K562 (cell line): Measurements from ENCODE around the gene GLTPD2. TPM values are rescaled to one million over a fixed set of nuclear protein-coding genes. Genes with fewer than 3 reads are reported as not detected.

Source experiments
- CAMTA2 ChIP-seq: fragments of 250-450 bp; sonication (Bioruptor Pico); conservative IDR thresholded peaks from 2 replicates; pipeline ENCODE4 v1.5.1; 2022
- ELF2 ChIP-seq: fragments of 250-450 bp; sonication (Bioruptor Pico); IDR thresholded peaks from 2 replicates; pipeline ENCODE4 v1.5.0; 2021; ENCODE audit warnings: mild to moderate bottlenecking
- ETV6 ChIP-seq, 3 experiments: fragments of 150-350 bp in 1 of 3; sonication (generic) in 1 of 3; formaldehyde crosslinking in 1 of 3; IDR thresholded peaks; 2 replicates each; pipeline versions ENCODE4 v1.6.1 to v1.8.0; 2014 to 2022; ENCODE audit warnings: borderline replicate concordance in 2 of 3, low read depth in 2 of 3, antibody characterized with exemption in 1 of 3, low read length in 1 of 3, mild to moderate bottlenecking in 1 of 3, missing genetic modification reagents in 1 of 3
- HNRNPLL ChIP-seq: fragments of 200-400 bp; formaldehyde crosslinking; IDR thresholded peaks from 2 replicates; pipeline ENCODE4 v1.6.1; 2017; ENCODE audit warnings: low read length, low read depth, mild to moderate bottlenecking; ENCODE audit not compliant: poor library complexity, severe bottlenecking
- NEUROD1 ChIP-seq: fragments of 150-350 bp; IDR thresholded peaks from 2 replicates; pipeline ENCODE4 v1.6.1; 2014; ENCODE audit warnings: borderline replicate concordance, low read length, low read depth; ENCODE audit not compliant: partially characterized antibody
- RFX1 ChIP-seq: fragments of 450-650 bp; IDR thresholded peaks from 2 replicates; pipeline ENCODE4 v1.6.1; 2016; ENCODE audit warnings: mild to moderate bottlenecking, moderate library complexity
- SMAD2 ChIP-seq: fragments of 150-350 bp; IDR thresholded peaks from 2 replicates; pipeline ENCODE4 v1.6.1; 2014; ENCODE audit warnings: low read depth, mild to moderate bottlenecking, low read length
- TOE1 ChIP-seq, 2 experiments: fragments of 450-650 bp in 1 of 2; sonication (generic) in 1 of 2; formaldehyde crosslinking in 1 of 2; IDR thresholded peaks; 2 replicates each; pipeline versions ENCODE4 v1.7.1 to v1.8.0; 2016 to 2022; ENCODE audit warnings: borderline replicate concordance in 2 of 2, mild to moderate bottlenecking in 2 of 2, antibody characterized with exemption in 1 of 2, inconsistent platforms in 1 of 2, low read depth in 1 of 2, missing genetic modification reagents in 1 of 2, moderate library complexity in 1 of 2
- U2AF2 ChIP-seq: fragments of 200-400 bp; formaldehyde crosslinking; optimal IDR thresholded peaks from 2 replicates; pipeline ENCODE3; 2017; ENCODE audit warnings: low read depth, mild to moderate bottlenecking, low read length
- ZNF212 ChIP-seq: fragments of 450-650 bp; formaldehyde crosslinking; IDR thresholded peaks from 2 replicates; pipeline ENCODE4 v1.4.0; 2020; ENCODE audit warnings: mild to moderate bottlenecking
- ZNF778 ChIP-seq: fragments of 450-650 bp; formaldehyde crosslinking; IDR thresholded peaks from 2 replicates; pipeline ENCODE4 v1.4.0; 2020; ENCODE audit warnings: mild to moderate bottlenecking, moderate library complexity
- polyA plus RNA-seq, 8 experiments: library from polyadenylated mRNA; depleted of rRNA in 4 of 8; stranded (reverse) in 5 of 8; unstranded in 3 of 8; fragments of >200 nt; fragmentation: Nextera tagmentation in 2 of 8; fragmentation: Illumina TruSeq in 1 of 8; extraction: Ambion mirVana in 2 of 8; extraction: Trizol in 1 of 8; gene quantifications; 2 replicates each; pipeline versions ENCODE4 v1.2.1 to v1.2.3, GENCODE V29; 2011 to 2014; ENCODE audit warnings: inconsistent platforms in 1 of 8, missing spikeins in 1 of 8
- total RNA-seq, 7 experiments: library from RNA; depleted of rRNA in 6 of 7; stranded (reverse); fragments of >200 nt in 6 of 7; fragmentation: Illumina TruSeq in 2 of 7; extraction: Trizol in 2 of 7; gene quantifications; 2 replicates each; pipeline versions ENCODE4 v1.2.1 to v1.2.3, GENCODE V29; 2011 to 2021; ENCODE audit warnings: low replicate concordance in 1 of 7
- TF ChIP-seq, protein P1 (sequence below): fragments of 200-600 bp; sonication (generic); IDR thresholded peaks from one replicate; pipeline ENCODE4 v1.6.1; 2012; ENCODE audit warnings: mild to moderate bottlenecking, low read depth, low read length, inconsistent platforms
- TF ChIP-seq, protein P2 (sequence below), 2 experiments: fragments of 200-800 bp in 1 of 2; sonication (Bioruptor generic) in 1 of 2; sonication (generic) in 1 of 2; formaldehyde crosslinking in 1 of 2; IDR thresholded peaks in 1 of 2; conservative IDR thresholded peaks in 1 of 2; 2 replicates each; pipeline versions ENCODE4 v1.5.0 to v1.6.1; 2016 to 2020; ENCODE audit warnings: missing compliant biosample characterization in 1 of 2, missing genetic modification characterization in 1 of 2, missing genetic modification reagents in 1 of 2

GLTPD2 gene
- total and polyA plus RNA-seq, 9 of the 15 experiments (the other 6 are each of a cell fraction or from before 2014, with no cell fraction given): not detected

DNA sequence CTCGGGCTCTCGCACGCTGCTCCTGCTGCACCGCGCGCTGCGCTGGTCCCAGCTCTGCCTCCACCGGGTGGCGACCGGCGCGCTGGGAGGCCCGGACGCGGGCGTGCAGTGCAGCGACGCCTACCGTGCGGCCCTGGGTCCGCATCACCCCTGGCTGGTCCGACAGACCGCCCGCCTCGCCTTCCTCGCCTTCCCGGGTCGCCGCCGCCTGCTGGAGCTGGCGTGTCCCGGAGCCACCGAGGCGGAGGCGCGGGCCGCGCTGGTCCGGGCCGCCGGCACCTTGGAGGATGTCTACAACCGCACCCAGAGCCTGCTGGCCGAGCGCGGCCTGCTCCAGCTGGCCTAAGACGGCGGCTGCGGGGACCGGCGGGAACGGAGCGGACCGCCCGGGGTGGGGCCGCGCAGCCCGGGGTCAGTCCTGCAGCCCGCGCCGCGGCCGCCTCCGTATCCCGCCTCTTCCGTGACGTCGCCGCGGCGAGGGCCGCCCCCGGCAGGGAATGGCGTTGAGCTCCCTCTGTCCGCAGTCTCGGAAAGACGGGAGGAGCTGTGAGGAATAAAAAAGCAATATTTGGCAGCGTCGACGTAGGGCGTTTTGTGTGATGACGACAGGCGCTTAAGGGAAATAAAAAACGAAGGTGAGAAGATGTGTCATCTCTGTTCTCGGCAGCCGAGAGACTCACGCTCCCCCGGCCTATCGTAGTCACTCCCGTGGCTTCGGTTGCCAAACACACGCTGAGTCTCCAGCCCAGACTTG is 1.4 kb downstream of the GLTPD2 start (continued):
- TF ChIP-seq, protein P1, sequence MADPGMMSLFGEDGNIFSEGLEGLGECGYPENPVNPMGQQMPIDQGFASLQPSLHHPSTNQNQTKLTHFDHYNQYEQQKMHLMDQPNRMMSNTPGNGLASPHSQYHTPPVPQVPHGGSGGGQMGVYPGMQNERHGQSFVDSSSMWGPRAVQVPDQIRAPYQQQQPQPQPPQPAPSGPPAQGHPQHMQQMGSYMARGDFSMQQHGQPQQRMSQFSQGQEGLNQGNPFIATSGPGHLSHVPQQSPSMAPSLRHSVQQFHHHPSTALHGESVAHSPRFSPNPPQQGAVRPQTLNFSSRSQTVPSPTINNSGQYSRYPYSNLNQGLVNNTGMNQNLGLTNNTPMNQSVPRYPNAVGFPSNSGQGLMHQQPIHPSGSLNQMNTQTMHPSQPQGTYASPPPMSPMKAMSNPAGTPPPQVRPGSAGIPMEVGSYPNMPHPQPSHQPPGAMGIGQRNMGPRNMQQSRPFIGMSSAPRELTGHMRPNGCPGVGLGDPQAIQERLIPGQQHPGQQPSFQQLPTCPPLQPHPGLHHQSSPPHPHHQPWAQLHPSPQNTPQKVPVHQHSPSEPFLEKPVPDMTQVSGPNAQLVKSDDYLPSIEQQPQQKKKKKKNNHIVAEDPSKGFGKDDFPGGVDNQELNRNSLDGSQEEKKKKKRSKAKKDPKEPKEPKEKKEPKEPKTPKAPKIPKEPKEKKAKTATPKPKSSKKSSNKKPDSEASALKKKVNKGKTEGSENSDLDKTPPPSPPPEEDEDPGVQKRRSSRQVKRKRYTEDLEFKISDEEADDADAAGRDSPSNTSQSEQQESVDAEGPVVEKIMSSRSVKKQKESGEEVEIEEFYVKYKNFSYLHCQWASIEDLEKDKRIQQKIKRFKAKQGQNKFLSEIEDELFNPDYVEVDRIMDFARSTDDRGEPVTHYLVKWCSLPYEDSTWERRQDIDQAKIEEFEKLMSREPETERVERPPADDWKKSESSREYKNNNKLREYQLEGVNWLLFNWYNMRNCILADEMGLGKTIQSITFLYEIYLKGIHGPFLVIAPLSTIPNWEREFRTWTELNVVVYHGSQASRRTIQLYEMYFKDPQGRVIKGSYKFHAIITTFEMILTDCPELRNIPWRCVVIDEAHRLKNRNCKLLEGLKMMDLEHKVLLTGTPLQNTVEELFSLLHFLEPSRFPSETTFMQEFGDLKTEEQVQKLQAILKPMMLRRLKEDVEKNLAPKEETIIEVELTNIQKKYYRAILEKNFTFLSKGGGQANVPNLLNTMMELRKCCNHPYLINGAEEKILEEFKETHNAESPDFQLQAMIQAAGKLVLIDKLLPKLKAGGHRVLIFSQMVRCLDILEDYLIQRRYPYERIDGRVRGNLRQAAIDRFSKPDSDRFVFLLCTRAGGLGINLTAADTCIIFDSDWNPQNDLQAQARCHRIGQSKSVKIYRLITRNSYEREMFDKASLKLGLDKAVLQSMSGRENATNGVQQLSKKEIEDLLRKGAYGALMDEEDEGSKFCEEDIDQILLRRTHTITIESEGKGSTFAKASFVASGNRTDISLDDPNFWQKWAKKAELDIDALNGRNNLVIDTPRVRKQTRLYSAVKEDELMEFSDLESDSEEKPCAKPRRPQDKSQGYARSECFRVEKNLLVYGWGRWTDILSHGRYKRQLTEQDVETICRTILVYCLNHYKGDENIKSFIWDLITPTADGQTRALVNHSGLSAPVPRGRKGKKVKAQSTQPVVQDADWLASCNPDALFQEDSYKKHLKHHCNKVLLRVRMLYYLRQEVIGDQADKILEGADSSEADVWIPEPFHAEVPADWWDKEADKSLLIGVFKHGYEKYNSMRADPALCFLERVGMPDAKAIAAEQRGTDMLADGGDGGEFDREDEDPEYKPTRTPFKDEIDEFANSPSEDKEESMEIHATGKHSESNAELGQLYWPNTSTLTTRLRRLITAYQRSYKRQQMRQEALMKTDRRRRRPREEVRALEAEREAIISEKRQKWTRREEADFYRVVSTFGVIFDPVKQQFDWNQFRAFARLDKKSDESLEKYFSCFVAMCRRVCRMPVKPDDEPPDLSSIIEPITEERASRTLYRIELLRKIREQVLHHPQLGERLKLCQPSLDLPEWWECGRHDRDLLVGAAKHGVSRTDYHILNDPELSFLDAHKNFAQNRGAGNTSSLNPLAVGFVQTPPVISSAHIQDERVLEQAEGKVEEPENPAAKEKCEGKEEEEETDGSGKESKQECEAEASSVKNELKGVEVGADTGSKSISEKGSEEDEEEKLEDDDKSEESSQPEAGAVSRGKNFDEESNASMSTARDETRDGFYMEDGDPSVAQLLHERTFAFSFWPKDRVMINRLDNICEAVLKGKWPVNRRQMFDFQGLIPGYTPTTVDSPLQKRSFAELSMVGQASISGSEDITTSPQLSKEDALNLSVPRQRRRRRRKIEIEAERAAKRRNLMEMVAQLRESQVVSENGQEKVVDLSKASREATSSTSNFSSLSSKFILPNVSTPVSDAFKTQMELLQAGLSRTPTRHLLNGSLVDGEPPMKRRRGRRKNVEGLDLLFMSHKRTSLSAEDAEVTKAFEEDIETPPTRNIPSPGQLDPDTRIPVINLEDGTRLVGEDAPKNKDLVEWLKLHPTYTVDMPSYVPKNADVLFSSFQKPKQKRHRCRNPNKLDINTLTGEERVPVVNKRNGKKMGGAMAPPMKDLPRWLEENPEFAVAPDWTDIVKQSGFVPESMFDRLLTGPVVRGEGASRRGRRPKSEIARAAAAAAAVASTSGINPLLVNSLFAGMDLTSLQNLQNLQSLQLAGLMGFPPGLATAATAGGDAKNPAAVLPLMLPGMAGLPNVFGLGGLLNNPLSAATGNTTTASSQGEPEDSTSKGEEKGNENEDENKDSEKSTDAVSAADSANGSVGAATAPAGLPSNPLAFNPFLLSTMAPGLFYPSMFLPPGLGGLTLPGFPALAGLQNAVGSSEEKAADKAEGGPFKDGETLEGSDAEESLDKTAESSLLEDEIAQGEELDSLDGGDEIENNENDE: no peak
- TF ChIP-seq CAMTA2 (CRISPR knock-in tag) (no peak), NEUROD1 (no peak), HNRNPLL (no peak), U2AF2 (no peak), RFX1 (no peak), SMAD2 (no peak), ZNF778 (CRISPR knock-in tag) (no peak), ELF2 (peak; percentile 66; the same call in 1 of the 2 replicates), TOE1 (IDR thresholded peaks at IDR 0.05; ENCODE audit: borderline replicate concordance) (no peak), TOE1 (CRISPR knock-in tag; IDR thresholded peaks at IDR 0.05; ENCODE audit: borderline replicate concordance, low read depth) (0 out of 2 replicates have a peak, but pooled peaks have one; percentile 39), ZNF212 (CRISPR knock-in tag) (no peak), ETV6 (IDR thresholded peaks at IDR 0.05; ENCODE audit: borderline replicate concordance in 1 of 2, low read depth in 2 of 2, low read length in 1 of 2) (no peak), ETV6 (CRISPR knock-in tag; IDR thresholded peaks at IDR 0.05; ENCODE audit: borderline replicate concordance) (no peak)
- TF ChIP-seq, protein P2, sequence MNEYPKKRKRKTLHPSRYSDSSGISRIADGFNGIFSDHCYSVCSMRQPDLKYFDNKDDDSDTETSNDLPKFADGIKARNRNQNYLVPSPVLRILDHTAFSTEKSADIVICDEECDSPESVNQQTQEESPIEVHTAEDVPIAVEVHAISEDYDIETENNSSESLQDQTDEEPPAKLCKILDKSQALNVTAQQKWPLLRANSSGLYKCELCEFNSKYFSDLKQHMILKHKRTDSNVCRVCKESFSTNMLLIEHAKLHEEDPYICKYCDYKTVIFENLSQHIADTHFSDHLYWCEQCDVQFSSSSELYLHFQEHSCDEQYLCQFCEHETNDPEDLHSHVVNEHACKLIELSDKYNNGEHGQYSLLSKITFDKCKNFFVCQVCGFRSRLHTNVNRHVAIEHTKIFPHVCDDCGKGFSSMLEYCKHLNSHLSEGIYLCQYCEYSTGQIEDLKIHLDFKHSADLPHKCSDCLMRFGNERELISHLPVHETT (CRISPR knock-in tag; conservative IDR thresholded peaks at IDR 0.05 in 1 of 2, IDR thresholded peaks at IDR 0.05 in 1 of 2): peak in 1 of 2 experiments; percentile 96; a peak in 2 of 4 replicates
